ENCODE measurements around the gene NAV3. TPM values are rescaled to one million over a fixed set of nuclear protein-coding genes. Genes with fewer than 3 reads are reported as not detected.

Gene NAV3
- total and polyA plus RNA-seq, 9 of the 15 experiments (the other 6 are each of a cell fraction or from before 2014, with no cell fraction given): 0.04 TPM; not detected in 8

DNA sequence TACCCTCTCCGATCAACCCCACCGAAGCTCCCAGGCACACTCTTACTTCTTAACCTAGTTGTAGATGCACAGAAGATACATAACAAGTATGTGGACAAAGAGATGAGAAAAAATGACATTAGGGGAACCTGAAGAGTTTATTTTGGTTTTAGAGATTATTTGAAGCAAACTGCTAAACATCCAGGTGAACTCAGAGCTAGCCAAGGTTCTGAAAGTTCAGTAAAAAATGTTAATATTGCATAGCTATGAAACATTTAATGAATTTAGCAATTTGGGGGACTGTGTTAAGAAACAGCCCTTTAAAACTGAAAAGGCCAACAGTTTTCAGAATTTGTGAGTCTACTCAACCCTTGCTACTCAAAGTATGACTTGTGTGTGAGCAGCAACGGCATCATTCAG lies 174.4 kb downstream of the NAV3 start:
- Histone ChIP-seq H3K9ac (ENCODE audit: insufficient read depth in 1 of 2, low read depth in 2 of 2, low read length in 2 of 2) (no peak overlapping the region), H3K4me3 (no peak overlapping the region), H2AFZ (ENCODE audit: low read depth, low read length) (no peak overlapping the region), H3K4me2 (ENCODE audit: insufficient read depth, low read length) (no peak overlapping the region), H4K20me1 (replicated peaks; ENCODE audit: control insufficient read depth, insufficient read depth, low read length) (no peaks in the 10 kb centered on the region), H3K9me1 (ENCODE audit: control insufficient read depth, insufficient read depth, low read length) (no peaks in the 10 kb centered on the region), H3K27me3 (ENCODE audit: control insufficient read depth in 2 of 2, insufficient read depth in 2 of 2, low read length in 2 of 2) (no peaks in the 10 kb centered on the region), H3K79me2 (ENCODE audit: control insufficient read depth, insufficient read depth, low read length) (no peaks in the 10 kb centered on the region), H3K36me3 (ENCODE audit: control insufficient read depth, insufficient read depth, low read length) (no peaks in the 10 kb centered on the region), H3K27ac (ENCODE audit: extremely low read depth, low read depth, low read length) (no peak overlapping the region), H3K4me1 (replicated peaks in 1 of 2; ENCODE audit: control insufficient read depth in 2 of 2, insufficient read depth in 2 of 2, low read length in 2 of 2) (no peaks in the 10 kb centered on the region), H3K9me3 (replicated peaks; ENCODE audit: control insufficient read depth, insufficient read depth, low read depth, low read length) (no peaks in the 10 kb centered on the region)
- ATAC-seq (no peak), FAIRE-seq (no peak), DNase-seq (ENCODE audit: extremely low read depth in 1 of 4, low spot score in 3 of 4) (no peak)
- CTCF ChIA-PET (ENCODE audit: low intra/inter-chr PET ratio): no interaction called here
- no TSS peak for BruUV-seq (replicated peaks)
- WGBS (ENCODE audit: insufficient coverage, low coverage, missing lambda C conversion rate): 0% methylated on average over 3 of the region's 3 CpGs
- TF ChIP-seq PPARD (CRISPR knock-in tag; IDR thresholded peaks at IDR 0.05): no peak
- no peak for TF ChIP-seq SMARCA5 (IDR thresholded peaks at IDR 0.05)
- TF ChIP-seq BCL6 (CRISPR knock-in tag; IDR thresholded peaks at IDR 0.05): no peak
- TF ChIP-seq NCOA6 (IDR thresholded peaks at IDR 0.05): no peak
- TF ChIP-seq, protein P1, sequence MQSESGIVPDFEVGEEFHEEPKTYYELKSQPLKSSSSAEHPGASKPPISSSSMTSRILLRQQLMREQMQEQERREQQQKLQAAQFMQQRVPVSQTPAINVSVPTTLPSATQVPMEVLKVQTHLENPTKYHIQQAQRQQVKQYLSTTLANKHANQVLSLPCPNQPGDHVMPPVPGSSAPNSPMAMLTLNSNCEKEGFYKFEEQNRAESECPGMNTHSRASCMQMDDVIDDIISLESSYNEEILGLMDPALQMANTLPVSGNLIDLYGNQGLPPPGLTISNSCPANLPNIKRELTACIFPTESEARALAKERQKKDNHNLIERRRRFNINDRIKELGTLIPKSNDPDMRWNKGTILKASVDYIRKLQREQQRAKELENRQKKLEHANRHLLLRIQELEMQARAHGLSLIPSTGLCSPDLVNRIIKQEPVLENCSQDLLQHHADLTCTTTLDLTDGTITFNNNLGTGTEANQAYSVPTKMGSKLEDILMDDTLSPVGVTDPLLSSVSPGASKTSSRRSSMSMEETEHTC (IDR thresholded peaks at IDR 0.05): no peak
- no peak for TF ChIP-seq MAZ (CRISPR knock-in tag; conservative IDR thresholded peaks at IDR 0.05 in 1 of 2, IDR thresholded peaks at IDR 0.05 in 1 of 2)
- no peak for TF ChIP-seq SMAD3 (CRISPR knock-in tag; conservative IDR thresholded peaks at IDR 0.05)
- TF ChIP-seq, protein P2, sequence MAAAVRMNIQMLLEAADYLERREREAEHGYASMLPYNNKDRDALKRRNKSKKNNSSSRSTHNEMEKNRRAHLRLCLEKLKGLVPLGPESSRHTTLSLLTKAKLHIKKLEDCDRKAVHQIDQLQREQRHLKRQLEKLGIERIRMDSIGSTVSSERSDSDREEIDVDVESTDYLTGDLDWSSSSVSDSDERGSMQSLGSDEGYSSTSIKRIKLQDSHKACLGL (CRISPR knock-in tag; IDR thresholded peaks at IDR 0.05; ENCODE audit: borderline replicate concordance, poor library complexity, severe bottlenecking): no peak
- TF ChIP-seq, protein P3, sequence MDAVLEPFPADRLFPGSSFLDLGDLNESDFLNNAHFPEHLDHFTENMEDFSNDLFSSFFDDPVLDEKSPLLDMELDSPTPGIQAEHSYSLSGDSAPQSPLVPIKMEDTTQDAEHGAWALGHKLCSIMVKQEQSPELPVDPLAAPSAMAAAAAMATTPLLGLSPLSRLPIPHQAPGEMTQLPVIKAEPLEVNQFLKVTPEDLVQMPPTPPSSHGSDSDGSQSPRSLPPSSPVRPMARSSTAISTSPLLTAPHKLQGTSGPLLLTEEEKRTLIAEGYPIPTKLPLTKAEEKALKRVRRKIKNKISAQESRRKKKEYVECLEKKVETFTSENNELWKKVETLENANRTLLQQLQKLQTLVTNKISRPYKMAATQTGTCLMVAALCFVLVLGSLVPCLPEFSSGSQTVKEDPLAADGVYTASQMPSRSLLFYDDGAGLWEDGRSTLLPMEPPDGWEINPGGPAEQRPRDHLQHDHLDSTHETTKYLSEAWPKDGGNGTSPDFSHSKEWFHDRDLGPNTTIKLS (IDR thresholded peaks at IDR 0.05; ENCODE audit: borderline replicate concordance, low read depth): no peak
- TF ChIP-seq POLR2G (IDR thresholded peaks at IDR 0.05; ENCODE audit: low read depth, low read length): no peak
- POLR2A ChIA-PET: no interaction called here
- in situ Hi-C loops (cut with MboI) (no loop called here), intact Hi-C loops (cut with micrococcal nuclease) (no loop called here)
